Activated CD8-positive, alpha-beta T cell treated with anti-CD3 and anti-CD28 coated beads for 36 hours (primary cell): ENCODE measurements around the gene SIL1. TPM values are rescaled to one million over a fixed set of nuclear protein-coding genes. Genes with fewer than 3 reads are reported as not detected.

Experiments used
- ATAC-seq: fragments of 200-7000 bp; cut with Tn5 transposase; one replicate; pipeline ENCODE4 v1.10.0; 2021; ENCODE audit warnings: mild to moderate bottlenecking, moderate library complexity
- CTCF ChIA-PET: fragments of 350-600 bp; sonication (Branson Sonifier 250); formaldehyde crosslinking; loops from one replicate; lab custom pipeline; 2021; ENCODE audit warnings: antibody characterized with exemption; lab: Charles Lee
- POLR2A ChIA-PET: fragments of 350-600 bp; sonication (Branson Sonifier 250); formaldehyde crosslinking; loops from one replicate; lab custom pipeline; 2021; ENCODE audit warnings: antibody characterized with exemption; lab: Charles Lee
- DNase-seq: peaks from one replicate; pipeline ENCODE4 v3.0.0-alpha.2; 2020
- H3K27ac Mint-ChIP-seq: one replicate; pipeline ENCODE4 v1.8.0; 2021; ENCODE audit warnings: mild to moderate bottlenecking, mixed read lengths
- H3K27me3 Mint-ChIP-seq: one replicate; pipeline ENCODE4 v1.8.0; 2021; ENCODE audit warnings: mixed read lengths
- H3K36me3 Mint-ChIP-seq: one replicate; pipeline ENCODE4 v1.8.0; 2021; ENCODE audit warnings: low read depth, mixed read lengths
- H3K4me1 Mint-ChIP-seq: one replicate; pipeline ENCODE4 v1.8.0; 2021; ENCODE audit warnings: low read depth, mixed read lengths
- H3K4me3 Mint-ChIP-seq: one replicate; pipeline ENCODE4 v1.8.0; 2021; ENCODE audit warnings: mild to moderate bottlenecking, moderate library complexity, mixed read lengths
- H3K9me3 Mint-ChIP-seq: one replicate; pipeline ENCODE4 v1.8.0; 2021; ENCODE audit warnings: mixed read lengths
- intact Hi-C: fragments of 100-400 bp; cut with micrococcal nuclease; formaldehyde crosslinking; loops from one replicate; pipeline ENCODE4 v1.10.0; 2022
- total RNA-seq, 2 experiments: library from RNA; stranded (reverse); gene quantifications; one replicate each; pipeline ENCODE4 v1.2.3, GENCODE V29; 2021
- TF ChIP-seq, protein P1 (sequence below): fragments of 200-600 bp; IDR thresholded peaks from one replicate; pipeline ENCODE4 v1.8.0; 2022; ENCODE audit warnings: antibody characterized with exemption, mild to moderate bottlenecking

Gene SIL1
- total RNA-seq, 2 experiments from 2014 or later, result 27.6 to 32.3 TPM

DNA sequence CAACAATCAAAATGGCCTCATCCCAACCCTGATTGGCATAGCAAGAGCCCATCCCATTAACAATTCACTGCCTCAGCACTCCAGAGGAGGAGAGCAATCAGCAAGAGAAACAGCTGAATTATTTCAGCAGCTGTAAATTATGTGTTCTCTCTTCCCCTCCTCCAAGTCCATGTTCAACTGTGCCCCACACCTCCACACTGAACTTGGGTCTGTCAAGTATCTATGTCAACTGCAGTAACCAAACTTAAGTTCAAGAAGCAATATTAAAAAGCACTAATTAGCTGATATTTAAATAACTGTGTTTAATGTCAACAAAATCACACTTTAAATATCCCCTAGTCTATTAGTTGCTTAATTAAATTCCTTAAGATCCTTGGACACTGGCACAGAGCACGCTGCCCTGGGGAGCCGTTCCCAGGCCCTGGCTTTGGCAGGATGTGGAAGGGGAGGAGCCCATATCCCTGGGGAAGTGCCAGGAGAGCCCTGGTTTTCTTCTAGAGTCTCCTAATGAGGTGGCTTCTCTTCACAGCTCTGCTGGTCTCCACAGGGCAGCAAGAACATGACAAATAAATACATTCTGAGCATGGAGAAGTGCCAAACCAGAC lies 50.6 kb downstream of the SIL1 start:
- H3K27me3 Mint-ChIP-seq, result no peaks in the 10 kb centered on the region
- H3K27ac Mint-ChIP-seq, result no peak overlapping the region
- H3K36me3 Mint-ChIP-seq, result no peaks in the 10 kb centered on the region
- TF ChIP-seq, protein P1, sequence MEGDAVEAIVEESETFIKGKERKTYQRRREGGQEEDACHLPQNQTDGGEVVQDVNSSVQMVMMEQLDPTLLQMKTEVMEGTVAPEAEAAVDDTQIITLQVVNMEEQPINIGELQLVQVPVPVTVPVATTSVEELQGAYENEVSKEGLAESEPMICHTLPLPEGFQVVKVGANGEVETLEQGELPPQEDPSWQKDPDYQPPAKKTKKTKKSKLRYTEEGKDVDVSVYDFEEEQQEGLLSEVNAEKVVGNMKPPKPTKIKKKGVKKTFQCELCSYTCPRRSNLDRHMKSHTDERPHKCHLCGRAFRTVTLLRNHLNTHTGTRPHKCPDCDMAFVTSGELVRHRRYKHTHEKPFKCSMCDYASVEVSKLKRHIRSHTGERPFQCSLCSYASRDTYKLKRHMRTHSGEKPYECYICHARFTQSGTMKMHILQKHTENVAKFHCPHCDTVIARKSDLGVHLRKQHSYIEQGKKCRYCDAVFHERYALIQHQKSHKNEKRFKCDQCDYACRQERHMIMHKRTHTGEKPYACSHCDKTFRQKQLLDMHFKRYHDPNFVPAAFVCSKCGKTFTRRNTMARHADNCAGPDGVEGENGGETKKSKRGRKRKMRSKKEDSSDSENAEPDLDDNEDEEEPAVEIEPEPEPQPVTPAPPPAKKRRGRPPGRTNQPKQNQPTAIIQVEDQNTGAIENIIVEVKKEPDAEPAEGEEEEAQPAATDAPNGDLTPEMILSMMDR, result no peak
- no peak for DNase-seq
- intact Hi-C loops, result no loop called here
- H3K4me1 Mint-ChIP-seq, result peaks cover 37% of the 10 kb centered on the region
- POLR2A ChIA-PET, result no interaction called here
- peaks cover 6% of the 10 kb centered on the region for H3K9me3 Mint-ChIP-seq
- no peak overlapping the region for H3K4me3 Mint-ChIP-seq
- CTCF ChIA-PET, result interaction anchor here (0.7 to 1.4 kb wide), 3 partner anchors 13 to 114 kb away, joined by 3 to 4 read pairs (median 4); no protein-coding TSS in a partner anchor
- no peak for ATAC-seq

DNA sequence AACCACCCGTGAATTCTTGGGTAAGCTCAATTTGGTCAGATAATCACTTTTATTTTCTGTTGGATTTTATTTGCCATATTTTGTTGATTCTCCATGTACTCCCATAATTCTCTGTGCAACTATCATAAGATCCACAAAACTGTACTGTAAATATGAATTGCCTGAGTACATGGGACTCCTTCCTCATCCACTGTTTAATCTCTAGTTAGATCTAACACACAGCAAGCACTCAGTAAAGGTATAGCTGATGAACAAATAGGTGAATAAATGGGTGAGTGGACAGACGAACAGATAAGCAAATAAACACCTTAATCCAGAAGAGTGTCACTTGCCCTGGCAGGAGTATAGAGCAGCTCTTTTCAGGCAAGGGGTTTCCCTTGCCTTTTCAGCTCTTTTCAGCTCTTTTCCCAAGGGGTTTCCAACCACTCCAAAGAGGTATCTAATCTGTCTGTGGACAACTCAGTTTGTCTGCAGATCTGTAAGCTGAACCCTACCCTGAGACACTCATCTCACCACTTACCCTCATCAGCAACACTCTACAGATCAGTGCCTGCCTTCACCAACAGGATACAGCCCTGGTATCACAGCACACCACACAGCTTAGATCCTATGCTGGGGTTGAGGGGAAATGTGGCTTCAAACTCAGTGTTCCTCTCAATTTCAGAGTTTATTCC lies 51.2 kb downstream of the SIL1 start:
- Mint-ChIP-seq H3K36me3 (no peaks in the 10 kb centered on the region), H3K4me3 (no peak overlapping the region), H3K27ac (no peak overlapping the region), H3K27me3 (no peaks in the 10 kb centered on the region), H3K4me1 (peaks cover 39% of the 10 kb centered on the region), H3K9me3 (peaks cover 6% of the 10 kb centered on the region)
- CTCF ChIA-PET, result interaction anchor here (1.0 to 1.4 kb wide), 3 partner anchors 12 to 115 kb away, joined by 3 to 4 read pairs (median 4); no protein-coding TSS in a partner anchor
- ATAC-seq, result peak; percentile 54
- POLR2A ChIA-PET, result interaction anchor here (1.2 to 1.5 kb wide), 2 partner anchors 13 to 146 kb away, joined by 3 read pairs; partner anchors contain the start of gene MATR3
- DNase-seq, result no peak
- intact Hi-C loops, result no loop called here
- TF ChIP-seq, protein P1, result no peak

GRCh38 chr5:139141446-139142204 lies 56.5 kb downstream of the SIL1 start:
- ChIA-PET CTCF (interaction anchor here (1.2 to 1.5 kb wide), 3 partner anchors 9 to 17 kb away, joined by 3 to 4 read pairs (median 3); no protein-coding TSS in a partner anchor), POLR2A (no interaction called here)
- no peaks in the 10 kb centered on the region for H3K27me3 Mint-ChIP-seq
- H3K27ac Mint-ChIP-seq, result no peak overlapping the region
- TF ChIP-seq, protein P1, result no peak
- H3K4me1 Mint-ChIP-seq, result peaks cover 35% of the 10 kb centered on the region
- H3K36me3 Mint-ChIP-seq, result no peaks in the 10 kb centered on the region
- peaks cover 6% of the 10 kb centered on the region for H3K9me3 Mint-ChIP-seq
- no peak for ATAC-seq
- intact Hi-C loops, result no loop called here
- DNase-seq, result no peak
- H3K4me3 Mint-ChIP-seq, result no peak overlapping the region

DNA sequence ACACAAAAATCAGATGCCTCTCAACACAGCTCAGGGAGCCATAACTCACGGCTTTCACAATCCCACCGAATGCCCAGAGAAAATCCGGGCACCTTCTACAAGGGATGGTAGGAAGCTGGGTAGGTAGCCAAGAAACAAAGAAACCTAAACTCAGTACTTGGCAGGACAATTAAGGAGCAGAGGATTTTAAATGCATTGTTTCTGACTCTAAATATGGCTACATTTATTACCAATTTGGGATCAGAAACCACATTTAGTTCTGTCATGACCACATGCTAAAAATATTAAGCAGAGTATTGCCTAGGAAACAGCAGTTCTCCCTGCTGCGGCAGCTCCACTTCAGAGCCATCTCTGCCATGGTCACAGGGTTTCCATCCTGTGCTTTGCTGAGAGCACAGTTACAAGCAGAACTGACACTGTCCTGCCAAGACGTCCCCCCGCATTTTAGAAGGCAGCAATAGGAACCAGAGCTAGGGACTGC lies 57.5 kb downstream of the SIL1 start:
- ATAC-seq (no peak), DNase-seq (no peak)
- ChIA-PET POLR2A (no interaction called here), CTCF (interaction anchor here (1.2 to 1.4 kb wide), 2 partner anchors 10 to 13 kb away, joined by 3 read pairs; no protein-coding TSS in a partner anchor)
- Mint-ChIP-seq H3K4me1 (peaks cover 35% of the 10 kb centered on the region), H3K9me3 (peaks cover 6% of the 10 kb centered on the region), H3K27ac (no peak overlapping the region), H3K27me3 (no peaks in the 10 kb centered on the region), H3K4me3 (no peak overlapping the region), H3K36me3 (peaks cover 3% of the 10 kb centered on the region)
- intact Hi-C loops, result no loop called here
- TF ChIP-seq, protein P1, result no peak
